CD4-positive, alpha-beta T cell (primary cell): Measurements from ENCODE around the gene MARVELD2. TPM values are rescaled to one million over a fixed set of nuclear protein-coding genes. Genes with fewer than 3 reads are reported as not detected.

Experiments
- ATAC-seq: fragments of 200-7000 bp; cut with Tn5 transposase; one replicate; pipeline ENCODE4 v1.10.0; 2022; ENCODE audit warnings: mild to moderate bottlenecking; ENCODE audit not compliant: poor library complexity
- CTCF ChIA-PET: fragments of 350-600 bp; sonication (Branson Sonifier 250); formaldehyde crosslinking; loops from one replicate; lab custom pipeline; 2021; ENCODE audit warnings: antibody characterized with exemption, inconsistent platforms; lab: Charles Lee
- POLR2A ChIA-PET: fragments of 350-600 bp; sonication (Branson Sonifier 250); formaldehyde crosslinking; loops from one replicate; lab custom pipeline; 2021; ENCODE audit warnings: antibody characterized with exemption, inconsistent platforms; lab: Charles Lee
- DNase-seq, 14 experiments: peaks; one replicate each; pipeline ENCODE4 v3.0.0-alpha.2; 2013 to 2020; ENCODE audit warnings: mixed read lengths in 2 of 14
- H3K27ac ChIP-seq, 2 donors: one replicate each; pipeline versions ENCODE4 v1.5.1 to v1.7.0; 2013; ENCODE audit warnings: low read length in 2 of 2, low read depth in 1 of 2, mild to moderate bottlenecking in 1 of 2
- H3K27me3 ChIP-seq, 2 experiments: 1 replicate in 1 of 2; 2 replicates in 1 of 2; pipeline versions ENCODE4 v1.6.1 to v1.7.0; 2013; ENCODE audit warnings: low read length in 2 of 2, control low read depth in 1 of 2, mild to moderate bottlenecking in 1 of 2, moderate library complexity in 1 of 2; ENCODE audit not compliant: insufficient read depth in 2 of 2, control insufficient read depth in 1 of 2
- H3K36me3 ChIP-seq: one replicate; pipeline ENCODE4 v1.6.1; 2013; ENCODE audit warnings: low read length, control low read depth; ENCODE audit not compliant: insufficient read depth
- H3K4me1 ChIP-seq: one replicate; pipeline ENCODE4 v1.6.1; 2013; ENCODE audit warnings: low read length, control low read depth; ENCODE audit not compliant: insufficient read depth
- H3K4me3 ChIP-seq: one replicate; pipeline ENCODE4 v1.5.1; 2013; ENCODE audit warnings: mild to moderate bottlenecking, low read length, moderate library complexity
- H3K9me3 ChIP-seq, 2 experiments: 1 replicate in 1 of 2; 2 replicates in 1 of 2; pipeline versions ENCODE4 v1.6.1 to v1.7.0; 2013; ENCODE audit warnings: low read length in 2 of 2, mild to moderate bottlenecking in 2 of 2, control low read depth in 1 of 2, moderate library complexity in 1 of 2; ENCODE audit not compliant: control insufficient read depth in 1 of 2, insufficient read depth in 1 of 2
- H3K27ac Mint-ChIP-seq: one replicate; pipeline ENCODE4 v1.8.0; 2020; ENCODE audit warnings: mixed read lengths
- H3K27me3 Mint-ChIP-seq: one replicate; pipeline ENCODE4 v1.8.0; 2021; ENCODE audit warnings: mixed read lengths
- H3K36me3 Mint-ChIP-seq: one replicate; pipeline ENCODE4 v1.8.0; 2021; ENCODE audit warnings: low read depth, mixed read lengths
- H3K4me1 Mint-ChIP-seq: one replicate; pipeline ENCODE4 v1.8.0; 2021; ENCODE audit warnings: low read depth, mixed read lengths
- H3K4me3 Mint-ChIP-seq: one replicate; pipeline ENCODE4 v1.8.0; 2020; ENCODE audit warnings: mild to moderate bottlenecking, mixed read lengths
- H3K9me3 Mint-ChIP-seq: one replicate; pipeline ENCODE4 v1.8.0; 2020; ENCODE audit warnings: mixed read lengths
- intact Hi-C, 2 experiments: fragments of 100-400 bp; cut with DNase I in 1 of 2; cut with micrococcal nuclease in 1 of 2; formaldehyde crosslinking; loops; one replicate each; pipeline versions ENCODE4 v1.15.1 to v1.9.0; 2023 to 2025; cut with DNase I, micrococcal nuclease
- total RNA-seq, 174 experiments: library from RNA in 2 of 174; stranded (reverse) in 2 of 174; gene quantifications; one replicate each; pipeline ENCODE4 v1.2.3 and lab custom pipeline; 2021 to 2026
- TF ChIP-seq, protein P1 (sequence below): fragments of 200-600 bp; IDR thresholded peaks from one replicate; pipeline ENCODE4 v1.8.0; 2022; ENCODE audit warnings: antibody characterized with exemption, mild to moderate bottlenecking

MARVELD2 gene
- total RNA-seq, 2 experiments from 2014 or later, result 0.14 to 0.19 TPM

DNA sequence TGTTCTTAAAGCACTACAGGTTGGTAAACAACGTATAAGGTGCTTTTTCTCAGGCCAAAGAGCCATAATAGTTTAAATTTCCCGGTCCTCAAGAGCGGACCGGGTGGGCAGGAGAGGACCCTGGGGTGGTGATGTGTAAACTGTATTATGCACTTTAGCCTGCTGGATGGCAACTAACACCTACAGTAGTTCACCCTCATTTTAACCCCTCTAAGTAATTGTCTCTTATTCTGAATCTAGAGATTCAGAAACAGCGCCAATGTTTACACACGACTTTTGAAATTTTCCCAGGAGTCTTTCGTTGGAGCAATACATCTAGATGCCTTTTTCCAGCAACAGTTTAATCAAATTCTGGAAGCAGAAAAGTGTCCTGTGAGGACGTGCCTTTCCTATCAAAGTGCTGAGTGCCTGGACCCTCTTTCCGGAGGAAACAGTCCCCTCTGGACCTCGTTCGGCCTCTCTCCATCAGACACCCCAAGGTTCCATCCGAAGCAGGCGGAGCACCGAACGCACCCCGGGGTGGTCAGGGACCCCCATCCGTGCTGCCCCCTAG, 77.0 kb downstream of the MARVELD2 start:
- peaks cover 35 to 52% of the 10 kb centered on the region in 2 experiments for H3K27me3 ChIP-seq
- H3K27ac ChIP-seq, result no peak overlapping the region
- Mint-ChIP-seq H3K27ac (no peak overlapping the region), H3K36me3 (no peaks in the 10 kb centered on the region), H3K4me3 (peak overlapping the region; percentile 75), H3K27me3 (peaks cover 69% of the 10 kb centered on the region), H3K4me1 (no peaks in the 10 kb centered on the region), H3K9me3 (no peaks in the 10 kb centered on the region)
- peaks cover 0 to 6% of the 10 kb centered on the region in 2 experiments for H3K9me3 ChIP-seq
- ATAC-seq (no peak), DNase-seq (no peak)
- peaks cover 22% of the 10 kb centered on the region for H3K4me1 ChIP-seq
- H3K4me3 ChIP-seq, result peak overlapping the region; percentile 36
- no peaks in the 10 kb centered on the region for H3K36me3 ChIP-seq
- POLR2A ChIA-PET, result no interaction called here
- TF ChIP-seq, protein P1, sequence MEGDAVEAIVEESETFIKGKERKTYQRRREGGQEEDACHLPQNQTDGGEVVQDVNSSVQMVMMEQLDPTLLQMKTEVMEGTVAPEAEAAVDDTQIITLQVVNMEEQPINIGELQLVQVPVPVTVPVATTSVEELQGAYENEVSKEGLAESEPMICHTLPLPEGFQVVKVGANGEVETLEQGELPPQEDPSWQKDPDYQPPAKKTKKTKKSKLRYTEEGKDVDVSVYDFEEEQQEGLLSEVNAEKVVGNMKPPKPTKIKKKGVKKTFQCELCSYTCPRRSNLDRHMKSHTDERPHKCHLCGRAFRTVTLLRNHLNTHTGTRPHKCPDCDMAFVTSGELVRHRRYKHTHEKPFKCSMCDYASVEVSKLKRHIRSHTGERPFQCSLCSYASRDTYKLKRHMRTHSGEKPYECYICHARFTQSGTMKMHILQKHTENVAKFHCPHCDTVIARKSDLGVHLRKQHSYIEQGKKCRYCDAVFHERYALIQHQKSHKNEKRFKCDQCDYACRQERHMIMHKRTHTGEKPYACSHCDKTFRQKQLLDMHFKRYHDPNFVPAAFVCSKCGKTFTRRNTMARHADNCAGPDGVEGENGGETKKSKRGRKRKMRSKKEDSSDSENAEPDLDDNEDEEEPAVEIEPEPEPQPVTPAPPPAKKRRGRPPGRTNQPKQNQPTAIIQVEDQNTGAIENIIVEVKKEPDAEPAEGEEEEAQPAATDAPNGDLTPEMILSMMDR, result no peak
- CTCF ChIA-PET, result no interaction called here
- intact Hi-C loops, result no loop called here

DNA sequence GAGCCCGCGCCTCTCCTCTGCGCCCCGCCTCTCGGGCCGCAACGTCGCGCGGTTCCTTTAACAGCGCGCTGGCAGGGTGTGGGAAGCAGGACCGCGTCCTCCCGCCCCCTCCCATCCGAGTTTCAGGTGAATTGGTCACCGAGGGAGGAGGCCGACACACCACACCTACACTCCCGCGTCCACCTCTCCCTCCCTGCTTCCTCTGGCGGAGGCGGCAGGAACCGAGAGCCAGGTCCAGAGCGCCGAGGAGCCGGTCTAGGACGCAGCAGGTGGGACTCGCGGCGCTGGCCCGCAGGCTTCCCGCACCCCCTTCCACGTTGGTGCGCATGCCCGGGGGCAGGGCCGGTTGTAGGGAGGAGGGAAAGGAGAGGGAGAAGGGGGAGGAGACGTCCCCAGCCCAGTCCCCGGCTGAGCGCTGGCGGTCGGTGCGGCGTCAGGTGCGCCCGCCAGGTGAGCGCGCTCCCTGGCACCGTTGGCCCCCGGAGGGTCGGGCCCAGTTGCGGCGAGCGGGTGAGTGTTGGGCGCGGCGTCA, 77.5 kb downstream of the MARVELD2 start, which contains the start of gene OCLN:
TSS of gene OCLN (plus strand) at position 400 of the 532 bp plus-strand sequence. CDS start 11,455 bp downstream, outside the sequence.
- H3K4me3 ChIP-seq, result peak within 1 kb of the TSS; percentile 36
- peaks cover 35 to 52% of the 10 kb centered on the region in 2 experiments for H3K27me3 ChIP-seq
- no peak within 1 kb of the TSS for H3K27ac Mint-ChIP-seq
- intact Hi-C loops, result no loop called here
- H3K4me1 ChIP-seq, result peaks cover 22% of the 10 kb centered on the region
- H3K4me3 Mint-ChIP-seq, result peak within 1 kb of the TSS; percentile 75
- no peak for ATAC-seq
- peaks cover 0 to 6% of the 10 kb centered on the region in 2 experiments for H3K9me3 ChIP-seq
- peaks cover 69% of the 10 kb centered on the region for H3K27me3 Mint-ChIP-seq
- no peak within 1 kb of the TSS for H3K27ac ChIP-seq
- ChIA-PET POLR2A (no interaction called here), CTCF (no interaction called here)
- no peaks in the 10 kb centered on the region for H3K4me1 Mint-ChIP-seq
- H3K36me3 ChIP-seq, result no peaks in the 10 kb centered on the region
- TF ChIP-seq, protein P1, result no peak
- no peaks in the 10 kb centered on the region for H3K9me3 Mint-ChIP-seq
- peak in 2 of 14 experiments; percentile 5 to 13 for DNase-seq
- no peaks in the 10 kb centered on the region for H3K36me3 Mint-ChIP-seq

DNA sequence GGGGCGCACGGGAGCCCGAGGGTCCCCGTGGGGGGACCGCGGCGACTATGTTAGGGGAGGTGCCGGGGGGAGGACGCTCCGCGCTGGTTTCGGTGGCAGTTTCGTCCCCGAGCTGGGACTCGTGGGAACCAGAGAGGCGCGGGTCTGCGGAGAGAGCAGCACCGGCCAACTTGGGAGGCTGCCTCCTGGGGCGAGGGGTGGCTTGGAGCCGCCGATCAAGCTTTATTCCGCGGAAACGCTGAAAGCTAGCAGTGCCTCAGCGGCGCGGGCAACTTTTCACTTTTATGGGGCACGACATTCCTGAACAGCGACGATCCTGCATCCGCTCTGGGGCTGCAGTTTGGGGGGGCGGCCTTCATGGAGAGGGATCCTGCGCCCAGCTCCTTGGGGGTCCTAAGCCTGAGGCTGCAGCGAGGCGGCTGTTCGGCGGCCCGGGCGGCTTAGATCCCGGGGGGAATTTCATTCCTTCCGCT, 78.0 kb downstream of the MARVELD2 start:
- H3K4me1 ChIP-seq, result peaks cover 22% of the 10 kb centered on the region
- Mint-ChIP-seq H3K27me3 (peaks cover 69% of the 10 kb centered on the region), H3K9me3 (no peaks in the 10 kb centered on the region), H3K27ac (no peak overlapping the region), H3K4me1 (no peaks in the 10 kb centered on the region), H3K36me3 (no peaks in the 10 kb centered on the region), H3K4me3 (peak overlapping the region; percentile 25)
- TF ChIP-seq, protein P1, result no peak
- peak overlapping the region; percentile 36 for H3K4me3 ChIP-seq
- POLR2A ChIA-PET, result no interaction called here
- H3K9me3 ChIP-seq, result peaks cover 0 to 6% of the 10 kb centered on the region in 2 experiments
- CTCF ChIA-PET, result interaction anchor here (0.6 kb wide), 1 partner anchor 339 kb away, joined by 5 read pairs; no protein-coding TSS in a partner anchor
- intact Hi-C loops, result no loop called here
- peaks cover 35 to 52% of the 10 kb centered on the region in 2 experiments for H3K27me3 ChIP-seq
- no peak for ATAC-seq
- H3K27ac ChIP-seq, result no peak overlapping the region
- H3K36me3 ChIP-seq, result no peaks in the 10 kb centered on the region
- peak in 2 of 14 experiments; percentile 6 to 8 for DNase-seq
